ENCODE measurements around the gene GOLGA8Q. TPM values are rescaled to one million over a fixed set of nuclear protein-coding genes. Genes with fewer than 3 reads are reported as not detected.

GOLGA8Q gene
- total RNA-seq: 1.1 and 1.9 TPM in 2 replicates

DNA sequence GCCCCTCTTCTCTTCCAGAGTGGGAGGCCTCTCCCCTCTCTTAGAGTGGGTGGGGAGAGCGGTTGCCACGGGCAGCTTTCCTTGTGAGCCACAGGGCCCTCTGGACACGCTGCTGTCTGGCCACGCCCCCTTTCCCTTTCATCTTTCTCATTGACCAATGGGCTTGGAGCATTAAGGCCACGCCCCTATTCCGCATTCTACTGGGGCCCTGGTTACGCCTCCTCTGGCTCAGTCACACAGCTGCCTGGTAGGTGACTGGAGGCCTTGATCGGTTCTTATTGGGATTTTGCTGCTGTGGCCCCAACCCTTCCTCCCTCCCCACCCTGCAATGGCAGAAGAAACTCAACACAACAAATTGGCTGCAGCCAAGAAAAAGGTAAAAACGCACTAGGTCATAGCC is at the start of gene GOLGA8Q:
TSS of gene GOLGA8Q (plus strand) at position 301 of the 400 bp plus-strand sequence. CDS start at position 329, 28 bp downstream.

GRCh38 chr15:30603796-30604195 is 51.9 kb downstream of the GOLGA8Q start, which contains the start of gene GOLGA8H:
TSS of gene GOLGA8H (plus strand) at chr15:30604028. CDS start at chr15:30604126, 98 bp downstream.

Other genes starting within 250 kb of the GOLGA8Q start
- gene CHRFAM7A, start 158.5 kb upstream of the GOLGA8Q start, total RNA-seq: 1.2 and 1.5 TPM in 2 replicates
- gene GOLGA8R, start 137.8 kb upstream of the GOLGA8Q start, total RNA-seq: 2.9 and 3.3 TPM in 2 replicates
- 0.30 and 0.39 TPM in 2 replicates for gene GOLGA8H, start 52.0 kb downstream of the GOLGA8Q start, total RNA-seq

Data from smooth muscle cell of the pulmonary artery (primary cell).